Smooth muscle cell (in vitro differentiated cells): ENCODE measurements around the gene NF1. TPM values are rescaled to one million over a fixed set of nuclear protein-coding genes. Genes with fewer than 3 reads are reported as not detected.
"Not testable (repeated sequence)": the region's sequence is repeated elsewhere in the genome, so short reads cannot be mapped to it uniquely, and the experiment has no call there.

Experiments used
- DNase-seq: peaks from one replicate; lab custom pipeline; 2025; ENCODE audit not compliant: unreplicated experiment; lab: John Stamatoyannopoulos, UW
- H2AFZ ChIP-seq: fragments of 200-600 bp; sonication (generic); 2 replicates; pipeline ENCODE4 v1.6.0; 2016; ENCODE audit warnings: antibody characterized with exemption, low read depth, mild to moderate bottlenecking
- H3F3A ChIP-seq: fragments of 200-600 bp; sonication (generic); 2 replicates; pipeline ENCODE4 v1.6.0; 2017; ENCODE audit warnings: antibody characterized with exemption, low read depth
- H3K27ac ChIP-seq: fragments of 200-600 bp; sonication (generic); 2 replicates; pipeline ENCODE4 v1.5.1; 2016; ENCODE audit warnings: low read depth, mild to moderate bottlenecking
- H3K27me3 ChIP-seq: fragments of 200-600 bp; sonication (generic); 2 replicates; pipeline ENCODE4 v1.6.1; 2016; ENCODE audit warnings: low read depth, mild to moderate bottlenecking
- H3K36me3 ChIP-seq: fragments of 200-600 bp; sonication (generic); 2 replicates; pipeline ENCODE4 v1.5.1; 2016; ENCODE audit warnings: low read depth
- H3K4me1 ChIP-seq: fragments of 200-600 bp; sonication (generic); 2 replicates; pipeline ENCODE4 v1.5.1; 2016; ENCODE audit warnings: low read depth
- H3K4me2 ChIP-seq: fragments of 200-600 bp; sonication (generic); 2 replicates; pipeline ENCODE4 v1.6.0; 2016; ENCODE audit warnings: mild to moderate bottlenecking
- H3K4me3 ChIP-seq: fragments of 200-600 bp; sonication (generic); 2 replicates; pipeline ENCODE4 v1.5.1; 2016; ENCODE audit warnings: mild to moderate bottlenecking
- H3K79me2 ChIP-seq: fragments of 200-600 bp; sonication (generic); 2 replicates; pipeline ENCODE4 v1.6.0; 2016; ENCODE audit warnings: low read depth, mild to moderate bottlenecking
- H3K9ac ChIP-seq: fragments of 200-600 bp; sonication (generic); 2 replicates; pipeline ENCODE4 v1.6.0; 2016; ENCODE audit warnings: low read depth
- H3K9me3 ChIP-seq: fragments of 200-600 bp; sonication (generic); replicated peaks from 2 replicates; pipeline ENCODE4 v1.5.1; 2016; ENCODE audit warnings: low read depth
- H4K20me1 ChIP-seq: fragments of 200-600 bp; sonication (generic); 2 replicates; pipeline ENCODE4 v1.6.0; 2016; ENCODE audit warnings: low read depth
- WGBS: methylation state at CpG from one replicate; pipeline ENCODE4 v1.1.7; 2016; ENCODE audit warnings: low lambda C conversion rate; 5-methylcytosine and 5-hydroxymethylcytosine counted together
- polyA plus RNA-seq: library from polyadenylated mRNA; unstranded; fragments of >200 nt; fragmentation: Nextera tagmentation; extraction: Ambion mirVana; gene quantifications from 2 replicates; pipeline ENCODE4 v1.2.1, GENCODE V29; 2016
- total RNA-seq: library from RNA; depleted of rRNA; stranded (reverse); fragments of >200 nt; gene quantifications from 2 replicates; pipeline ENCODE4 v1.2.3, GENCODE V29; 2014
- TF ChIP-seq, protein P1 (sequence below): fragments of 200-600 bp; sonication (generic); IDR thresholded peaks from 2 replicates; pipeline ENCODE4 v1.5.1; 2017; ENCODE audit warnings: borderline replicate concordance, mild to moderate bottlenecking, antibody characterized with exemption; ENCODE audit not compliant: insufficient read depth, poor library complexity, severe bottlenecking

NF1 gene
- total and polyA plus RNA-seq, 2 experiments from 2014 or later: 7.6 to 74.3 TPM

DNA sequence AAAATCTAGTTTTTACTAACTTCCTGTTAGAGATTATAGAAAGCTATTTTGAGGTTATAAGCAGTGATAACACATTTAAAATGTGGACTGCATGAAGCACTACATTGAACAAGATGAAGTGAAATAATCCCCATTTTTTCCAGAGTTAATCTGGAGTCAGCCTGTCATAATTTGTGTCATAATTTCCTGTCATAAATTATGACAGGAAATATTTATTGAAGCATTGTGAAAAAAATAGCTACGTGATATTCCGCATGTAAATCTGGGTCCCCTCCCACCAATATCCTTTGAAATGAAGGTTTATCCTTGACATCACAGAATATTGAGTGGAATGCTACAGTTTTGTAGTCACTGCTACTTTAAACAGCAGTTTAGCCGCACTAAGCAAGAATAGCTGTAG is 162.2 kb downstream of the NF1 start:
- TF ChIP-seq, protein P1, sequence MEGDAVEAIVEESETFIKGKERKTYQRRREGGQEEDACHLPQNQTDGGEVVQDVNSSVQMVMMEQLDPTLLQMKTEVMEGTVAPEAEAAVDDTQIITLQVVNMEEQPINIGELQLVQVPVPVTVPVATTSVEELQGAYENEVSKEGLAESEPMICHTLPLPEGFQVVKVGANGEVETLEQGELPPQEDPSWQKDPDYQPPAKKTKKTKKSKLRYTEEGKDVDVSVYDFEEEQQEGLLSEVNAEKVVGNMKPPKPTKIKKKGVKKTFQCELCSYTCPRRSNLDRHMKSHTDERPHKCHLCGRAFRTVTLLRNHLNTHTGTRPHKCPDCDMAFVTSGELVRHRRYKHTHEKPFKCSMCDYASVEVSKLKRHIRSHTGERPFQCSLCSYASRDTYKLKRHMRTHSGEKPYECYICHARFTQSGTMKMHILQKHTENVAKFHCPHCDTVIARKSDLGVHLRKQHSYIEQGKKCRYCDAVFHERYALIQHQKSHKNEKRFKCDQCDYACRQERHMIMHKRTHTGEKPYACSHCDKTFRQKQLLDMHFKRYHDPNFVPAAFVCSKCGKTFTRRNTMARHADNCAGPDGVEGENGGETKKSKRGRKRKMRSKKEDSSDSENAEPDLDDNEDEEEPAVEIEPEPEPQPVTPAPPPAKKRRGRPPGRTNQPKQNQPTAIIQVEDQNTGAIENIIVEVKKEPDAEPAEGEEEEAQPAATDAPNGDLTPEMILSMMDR: no peak
- Histone ChIP-seq H3K9ac (no peak overlapping the region), H3K27me3 (no peaks in the 10 kb centered on the region), H3K79me2 (no peaks in the 10 kb centered on the region), H3K4me1 (no peaks in the 10 kb centered on the region), H3F3A (no peaks in the 10 kb centered on the region), H3K4me2 (no peak overlapping the region), H3K9me3 (no peaks in the 10 kb centered on the region), H4K20me1 (no peaks in the 10 kb centered on the region), H3K36me3 (peaks cover 5% of the 10 kb centered on the region), H3K4me3 (no peak overlapping the region), H2AFZ (no peak overlapping the region), H3K27ac (no peak overlapping the region)
- WGBS: 93% methylated on average over 3 of the region's 3 CpGs
- no peak for DNase-seq

GRCh38 chr17:31260151-31260550 is 165.4 kb downstream of the NF1 start:
- no peaks in the 10 kb centered on the region for H3K79me2 ChIP-seq
- no peak overlapping the region for H3K27ac ChIP-seq
- no peak overlapping the region for H3K4me2 ChIP-seq
- no peaks in the 10 kb centered on the region for H3F3A ChIP-seq
- H3K9me3 ChIP-seq: no peaks in the 10 kb centered on the region
- TF ChIP-seq, protein P1: no peak
- H3K27me3 ChIP-seq: no peaks in the 10 kb centered on the region
- H4K20me1 ChIP-seq: no peaks in the 10 kb centered on the region
- H2AFZ ChIP-seq: no peak overlapping the region
- DNase-seq: no peak
- H3K4me1 ChIP-seq: no peaks in the 10 kb centered on the region
- no peak overlapping the region for H3K4me3 ChIP-seq
- 96% methylated on average over 3 of the region's 3 CpGs for WGBS
- H3K36me3 ChIP-seq: peaks cover 8% of the 10 kb centered on the region
- no peak overlapping the region for H3K9ac ChIP-seq

- Histone ChIP-seq H3F3A (no peaks in the 10 kb centered on the region), H3K27me3 (no peaks in the 10 kb centered on the region), H4K20me1 (no peaks in the 10 kb centered on the region), H3K4me3 (no peak overlapping the region), H3K79me2 (no peaks in the 10 kb centered on the region), H3K9me3 (no peaks in the 10 kb centered on the region), H3K36me3 (peaks cover 9% of the 10 kb centered on the region), H3K27ac (no peak overlapping the region), H2AFZ (no peak overlapping the region), H3K4me1 (no peaks in the 10 kb centered on the region), H3K9ac (no peak overlapping the region), H3K4me2 (no peak overlapping the region)
- DNase-seq: no peak
- 73% methylated on average over 1 of the region's 1 CpG for WGBS
- TF ChIP-seq, protein P1: no peak
Observed at GRCh38 chr17:31261601-31262000, 166.8 kb downstream of the NF1 start.

DNA sequence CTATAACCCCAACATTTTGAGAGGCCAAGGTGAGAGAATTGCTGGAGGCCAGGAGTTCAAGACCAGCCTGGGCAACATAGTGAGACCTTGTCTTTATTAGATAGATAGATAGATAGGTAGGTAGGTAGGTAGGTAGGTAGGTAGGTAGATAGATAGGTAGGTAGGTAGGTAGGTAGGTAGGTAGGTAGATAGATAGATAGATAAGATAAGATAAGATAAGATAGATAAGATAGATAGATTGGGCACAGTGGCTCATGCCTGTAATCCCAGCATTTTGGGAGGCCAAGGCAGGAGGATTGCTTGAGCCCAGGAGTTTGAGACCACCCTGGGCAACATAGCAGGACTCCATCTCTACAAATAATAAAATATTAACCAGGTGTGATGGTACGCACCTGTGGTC is 168.1 kb downstream of the NF1 start:
- not testable (repeated sequence) for H3F3A ChIP-seq, H3K4me1 ChIP-seq, H3K79me2 ChIP-seq, DNase-seq, H3K9ac ChIP-seq, H3K27ac ChIP-seq, H3K36me3 ChIP-seq, H3K27me3 ChIP-seq, H3K4me2 ChIP-seq, H2AFZ ChIP-seq, H3K4me3 ChIP-seq, H3K9me3 ChIP-seq
- 95% methylated on average over 1 of the region's 1 CpG for WGBS
- H4K20me1 ChIP-seq: peaks cover 10% of the 10 kb centered on the region
